GM18951 (cell line): ENCODE data around the gene SPATA18.

Experiments used
- POLR2A ChIP-seq: IDR thresholded peaks from 4 replicates; pipeline ENCODE4 v1.6.1; 2011; ENCODE audit warnings: mild to moderate bottlenecking; ENCODE audit not compliant: insufficient read length, insufficient read depth; ENCODE audit errors: extremely low read depth
- in situ Hi-C: fragments of 300-500 bp; cut with MboI; formaldehyde crosslinking; loops from one replicate; pipeline ENCODE4 v1.12.0; 2022; ENCODE audit warnings: low sequenced_read_pairs, mixed read lengths, inconsistent platforms; ENCODE audit not compliant: unreplicated experiment

The SPATA18 gene

GRCh38 chr4:52051213-52051614, at the start of gene SPATA18:
TSS of gene SPATA18 (plus strand) at chr4:52051304. CDS start at chr4:52051705, 401 bp downstream.
- in situ Hi-C loops: no loop called here
- TF ChIP-seq POLR2A: no peak

GRCh38 chr4:52001616-52002015, 49.5 kb upstream of the SPATA18 start:
- no peak for TF ChIP-seq POLR2A
- in situ Hi-C loops: no loop called here

GRCh38 chr4:52004414-52004813, 46.7 kb upstream of the SPATA18 start:
- TF ChIP-seq POLR2A: no peak
- in situ Hi-C loops: no loop called here

GRCh38 chr4:52005604-52006273, 45.4 kb upstream of the SPATA18 start:
- TF ChIP-seq POLR2A: no peak
- in situ Hi-C loops: no loop called here

GRCh38 chr4:52006887-52007286, 44.2 kb upstream of the SPATA18 start:
- no peak for TF ChIP-seq POLR2A
- in situ Hi-C loops: no loop called here

GRCh38 chr4:52010986-52011385, 40.1 kb upstream of the SPATA18 start:
- TF ChIP-seq POLR2A: no peak
- in situ Hi-C loops: no loop called here

GRCh38 chr4:52012651-52013050, 38.5 kb upstream of the SPATA18 start:
- in situ Hi-C loops: no loop called here
- no peak for TF ChIP-seq POLR2A

- in situ Hi-C loops: no loop called here
- no peak for TF ChIP-seq POLR2A
Measured at GRCh38 chr4:52014903-52015302, 36.2 kb upstream of the SPATA18 start.

GRCh38 chr4:52015366-52015765, 35.7 kb upstream of the SPATA18 start:
- no peak for TF ChIP-seq POLR2A
- in situ Hi-C loops: no loop called here

- in situ Hi-C loops: no loop called here
- TF ChIP-seq POLR2A: no peak
Measured at GRCh38 chr4:52016981-52017380, 34.1 kb upstream of the SPATA18 start.

GRCh38 chr4:52017814-52018213, 33.3 kb upstream of the SPATA18 start:
- no peak for TF ChIP-seq POLR2A

GRCh38 chr4:52019936-52020657, 31.0 kb upstream of the SPATA18 start, which contains the start of gene LRRC66:
TSS of gene LRRC66 (minus strand) at chr4:52020363. CDS start at chr4:52017613, 2,750 bp downstream.
- in situ Hi-C loops: no loop called here
- TF ChIP-seq POLR2A: no peak

More at GRCh38 chr4:52017814-52018213, 33.3 kb upstream of the SPATA18 start:
- in situ Hi-C loops: no loop called here

- in situ Hi-C loops: no loop called here
- TF ChIP-seq POLR2A: no peak
Measured at GRCh38 chr4:52028970-52029369, 22.1 kb upstream of the SPATA18 start.

GRCh38 chr4:52032005-52032404, 19.1 kb upstream of the SPATA18 start:
- no peak for TF ChIP-seq POLR2A
- in situ Hi-C loops: no loop called here

- no peak for TF ChIP-seq POLR2A
- in situ Hi-C loops: no loop called here
Measured at GRCh38 chr4:52035190-52035589, 15.9 kb upstream of the SPATA18 start.
